Neuronal stem cell (in vitro differentiated cells): ENCODE measurements around the gene ANKRD42.

Experiments
- DNase-seq: peaks from one replicate; pipeline ENCODE4 v3.0.0-alpha.2; 2013; ENCODE audit warnings: low spot score
- H2AFZ ChIP-seq: one replicate; pipeline ENCODE4 v1.6.1; 2013; ENCODE audit warnings: mild to moderate bottlenecking, low read length, inconsistent platforms
- H2AK5ac ChIP-seq: 2 replicates; pipeline ENCODE4 v1.6.1; 2013; ENCODE audit warnings: low read depth, mild to moderate bottlenecking, inconsistent platforms, low read length, moderate library complexity, mixed read lengths
- H2BK120ac ChIP-seq: 2 replicates; pipeline ENCODE4 v1.6.1; 2013; ENCODE audit warnings: low read depth, mild to moderate bottlenecking, inconsistent platforms, low read length, moderate library complexity, mixed read lengths
- H2BK12ac ChIP-seq: one replicate; pipeline ENCODE4 v1.6.1; 2013; ENCODE audit warnings: low read length, inconsistent platforms
- H2BK15ac ChIP-seq: 2 replicates; pipeline ENCODE4 v1.6.1; 2013; ENCODE audit warnings: mild to moderate bottlenecking, low read length, inconsistent platforms, mixed read lengths
- H2BK5ac ChIP-seq: one replicate; pipeline ENCODE4 v1.6.1; 2013; ENCODE audit warnings: inconsistent platforms, mild to moderate bottlenecking, low read length, moderate library complexity
- H3K14ac ChIP-seq: one replicate; pipeline ENCODE4 v1.6.1; 2013; ENCODE audit warnings: low read length, inconsistent platforms
- H3K18ac ChIP-seq: 2 replicates; pipeline ENCODE4 v1.6.1; 2013; ENCODE audit warnings: low read length, inconsistent platforms
- H3K23ac ChIP-seq: 2 replicates; pipeline ENCODE4 v1.6.1; 2013; ENCODE audit warnings: low read depth, mild to moderate bottlenecking, mixed read lengths, low read length, inconsistent platforms; ENCODE audit not compliant: poor library complexity
- H3K27ac ChIP-seq: replicated peaks from 3 replicates; pipeline ENCODE4 v1.5.1; 2013; ENCODE audit warnings: low read length, inconsistent platforms
- H3K27me3 ChIP-seq, 3 experiments: 2 replicates each; pipeline ENCODE4 v1.6.1; 2013; ENCODE audit warnings: low read length in 3 of 3, mild to moderate bottlenecking in 2 of 3, inconsistent platforms in 1 of 3, low read depth in 1 of 3, mixed read lengths in 1 of 3, moderate library complexity in 1 of 3; ENCODE audit not compliant: control insufficient read depth in 3 of 3, insufficient read depth in 3 of 3
- H3K36me3 ChIP-seq, 2 donors: replicated peaks in 1 of 2; 2 replicates each; pipeline ENCODE4 v1.6.1; 2013; ENCODE audit warnings: low read length in 2 of 2; ENCODE audit not compliant: control insufficient read depth in 2 of 2, insufficient read depth in 2 of 2
- H3K4ac ChIP-seq: 2 replicates; pipeline ENCODE4 v1.6.1; 2013; ENCODE audit warnings: inconsistent platforms, mild to moderate bottlenecking, low read length, moderate library complexity
- H3K4me1 ChIP-seq, 2 donors: 1 replicate in 1 of 2; 2 replicates in 1 of 2; pipeline ENCODE4 v1.6.1; 2013; ENCODE audit warnings: low read length in 2 of 2, low read depth in 1 of 2; ENCODE audit not compliant: control insufficient read depth in 2 of 2, insufficient read depth in 1 of 2
- H3K4me2 ChIP-seq: one replicate; pipeline ENCODE4 v1.6.1; 2013; ENCODE audit warnings: mild to moderate bottlenecking, low read length, inconsistent platforms; ENCODE audit not compliant: insufficient read depth, poor library complexity, severe bottlenecking
- H3K4me3 ChIP-seq, 2 donors: 2 replicates each; pipeline ENCODE4 v1.5.1; 2013; ENCODE audit warnings: low read length in 2 of 2, mild to moderate bottlenecking in 2 of 2, inconsistent platforms in 1 of 2, moderate library complexity in 1 of 2
- H3K79me1 ChIP-seq: one replicate; pipeline ENCODE4 v1.6.1; 2013; ENCODE audit warnings: low read depth, mild to moderate bottlenecking, inconsistent platforms, low read length, moderate library complexity
- H3K9ac ChIP-seq: one replicate; pipeline ENCODE4 v1.6.1; 2013; ENCODE audit warnings: mild to moderate bottlenecking, low read depth, low read length, inconsistent platforms; ENCODE audit not compliant: poor library complexity
- H3K9me3 ChIP-seq, 2 donors: replicated peaks in 1 of 2; 2 replicates each; pipeline versions ENCODE3 to v1.6.1; 2013; ENCODE audit warnings: low read length in 2 of 2, mild to moderate bottlenecking in 2 of 2, inconsistent platforms in 1 of 2, low read depth in 1 of 2, mixed read lengths in 1 of 2, moderate library complexity in 1 of 2; ENCODE audit not compliant: control insufficient read depth in 2 of 2, insufficient read depth in 1 of 2
- H4K8ac ChIP-seq: one replicate; pipeline ENCODE4 v1.6.1; 2013; ENCODE audit warnings: low read depth, mild to moderate bottlenecking, inconsistent platforms, low read length, moderate library complexity
- H4K91ac ChIP-seq: one replicate; pipeline ENCODE4 v1.6.1; 2013; ENCODE audit warnings: low read length, low read depth, mild to moderate bottlenecking, inconsistent platforms; ENCODE audit not compliant: poor library complexity
- WGBS, 2 donors: extraction: QIAGEN DNeasy Blood & Tissue Kit; methylation state at CpG; one replicate each; pipeline ENCODE4 v1.1.7; 2013; ENCODE audit warnings: missing lambda C conversion rate in 2 of 2, mixed read lengths in 1 of 2; ENCODE audit not compliant: insufficient read length in 2 of 2, insufficient replicate concordance in 1 of 2; ENCODE audit errors: extremely low coverage in 2 of 2; 5-methylcytosine and 5-hydroxymethylcytosine counted together

ANKRD42 gene

GRCh38 chr11:83168756-83169155 lies 24.8 kb upstream of the ANKRD42 start:
- Histone ChIP-seq H3K4me1 (no peaks in the 10 kb centered on the region), H2AK5ac (no peak overlapping the region), H3K23ac (no peak overlapping the region), H2BK15ac (no peak overlapping the region), H3K27me3 (no peaks in the 10 kb centered on the region), H4K8ac (no peak overlapping the region), H2BK12ac (no peak overlapping the region), H4K91ac (no peak overlapping the region), H3K18ac (no peak overlapping the region), H3K36me3 (peaks cover 34 to 100% of the 10 kb centered on the region in 2 donors), H3K4me3 (no peak overlapping the region), H3K14ac (no peak overlapping the region), H3K9ac (no peak overlapping the region), H2AFZ (no peak overlapping the region), H3K79me1 (no peaks in the 10 kb centered on the region), H3K4ac (no peak overlapping the region), H2BK5ac (no peak overlapping the region), H3K4me2 (no peak overlapping the region), H3K9me3 (peaks cover 2 to 15% of the 10 kb centered on the region in 2 donors), H3K27ac (no peak overlapping the region), H2BK120ac (no peak overlapping the region)
- WGBS, 2 donors = no CpG with 5 or more reads among the region's 5 CpGs
- DNase-seq = no peak

- Histone ChIP-seq H4K8ac (no peak overlapping the region), H3K14ac (no peak overlapping the region), H3K18ac (no peak overlapping the region), H3K79me1 (no peaks in the 10 kb centered on the region), H2AFZ (no peak overlapping the region), H2BK5ac (no peak overlapping the region), H4K91ac (no peak overlapping the region), H3K4me1 (no peaks in the 10 kb centered on the region), H3K23ac (no peak overlapping the region), H3K36me3 (peaks cover 30 to 100% of the 10 kb centered on the region in 2 donors), H3K4me3 (no peak overlapping the region), H3K27me3 (no peaks in the 10 kb centered on the region), H2BK12ac (no peak overlapping the region), H3K4me2 (no peak overlapping the region), H3K9ac (no peak overlapping the region), H3K4ac (no peak overlapping the region), H2BK120ac (no peak overlapping the region), H2BK15ac (no peak overlapping the region), H3K27ac (no peak overlapping the region), H3K9me3 (peaks cover 2 to 15% of the 10 kb centered on the region in 2 donors), H2AK5ac (no peak overlapping the region)
- WGBS, 2 donors = no CpG with 5 or more reads among the region's 2 CpGs
- DNase-seq = no peak
Observed at GRCh38 chr11:83170865-83171264, 22.6 kb upstream of the ANKRD42 start.

GRCh38 chr11:83172551-83172950 lies 21.0 kb upstream of the ANKRD42 start:
- DNase-seq = no peak
- peaks cover 2 to 13% of the 10 kb centered on the region in 2 donors for H3K9me3 ChIP-seq
- H3K36me3 ChIP-seq = peaks cover 20 to 100% of the 10 kb centered on the region in 2 donors
- no peak overlapping the region for H4K91ac ChIP-seq
- no peak overlapping the region for H2AK5ac ChIP-seq
- H3K79me1 ChIP-seq = no peaks in the 10 kb centered on the region
- no CpG with 5 or more reads among the region's 4 CpGs for WGBS, 2 donors
- no peak overlapping the region for H2AFZ ChIP-seq
- no peak overlapping the region for H3K9ac ChIP-seq
- no peak overlapping the region for H3K27ac ChIP-seq
- H2BK5ac ChIP-seq = no peak overlapping the region
- H3K4me2 ChIP-seq = no peak overlapping the region
- no peak overlapping the region for H3K23ac ChIP-seq
- H3K4me3 ChIP-seq = no peak overlapping the region
- H2BK120ac ChIP-seq = no peak overlapping the region
- H3K4ac ChIP-seq = no peak overlapping the region
- H3K27me3 ChIP-seq = no peaks in the 10 kb centered on the region
- H2BK15ac ChIP-seq = no peak overlapping the region
- no peak overlapping the region for H3K18ac ChIP-seq
- no peak overlapping the region for H2BK12ac ChIP-seq
- no peaks in the 10 kb centered on the region for H3K4me1 ChIP-seq
- no peak overlapping the region for H4K8ac ChIP-seq
- H3K14ac ChIP-seq = no peak overlapping the region

- H4K91ac ChIP-seq = no peak overlapping the region
- H3K4ac ChIP-seq = no peak overlapping the region
- H3K4me2 ChIP-seq = no peak overlapping the region
- no peak overlapping the region for H3K4me3 ChIP-seq
- H3K27me3 ChIP-seq = no peaks in the 10 kb centered on the region
- H3K79me1 ChIP-seq = no peaks in the 10 kb centered on the region
- peaks cover 11 to 100% of the 10 kb centered on the region in 2 donors for H3K36me3 ChIP-seq
- H3K4me1 ChIP-seq = no peaks in the 10 kb centered on the region
- no peak overlapping the region for H2BK120ac ChIP-seq
- H2AK5ac ChIP-seq = no peak overlapping the region
- H2AFZ ChIP-seq = no peak overlapping the region
- no peak overlapping the region for H2BK15ac ChIP-seq
- no peak overlapping the region for H3K9ac ChIP-seq
- no peak overlapping the region for H4K8ac ChIP-seq
- no peak overlapping the region for H3K27ac ChIP-seq
- no peak for DNase-seq
- H2BK12ac ChIP-seq = no peak overlapping the region
- no peak overlapping the region for H2BK5ac ChIP-seq
- no peak overlapping the region for H3K18ac ChIP-seq
- no peaks in the 10 kb centered on the region for H3K9me3 ChIP-seq
- H3K14ac ChIP-seq = no peak overlapping the region
- no peak overlapping the region for H3K23ac ChIP-seq
Observed at GRCh38 chr11:83174008-83174407, 19.5 kb upstream of the ANKRD42 start.
